HG02970 (cell line): ENCODE measurements around the gene PHF23.

ENCODE experiments used
- ATAC-seq: cut with Tn5 transposase; IDR thresholded peaks from one replicate; pipeline ENCODE4 v1.9.1; 2021; ENCODE audit warnings: mild to moderate bottlenecking, moderate library complexity, moderate number of reproducible peaks; ENCODE audit not compliant: unreplicated experiment, low FRiP score

Gene PHF23

GRCh38 chr17:7207120-7208001, 31.9 kb downstream of the PHF23 start:
- no peak for ATAC-seq

- ATAC-seq, result no peak
These were observed 33.7 kb downstream of the PHF23 start for GRCh38 chr17:7205561-7205960.

GRCh38 chr17:7204828-7205461, 34.3 kb downstream of the PHF23 start:
- peak; percentile 84 for ATAC-seq

GRCh38 chr17:7204336-7204735, 34.9 kb downstream of the PHF23 start:
- no peak for ATAC-seq

GRCh38 chr17:7203391-7203790, 35.9 kb downstream of the PHF23 start:
- ATAC-seq, result no peak

- ATAC-seq, result no peak
These were observed 42.4 kb downstream of the PHF23 start for GRCh38 chr17:7196651-7197401.

- ATAC-seq, result no peak
These were observed 43.3 kb downstream of the PHF23 start for GRCh38 chr17:7195971-7196370.

GRCh38 chr17:7192271-7192937, 46.9 kb downstream of the PHF23 start:
- no peak for ATAC-seq

GRCh38 chr17:7191571-7192270, 47.5 kb downstream of the PHF23 start:
- ATAC-seq, result no peak

GRCh38 chr17:7191069-7191468, 48.2 kb downstream of the PHF23 start:
- ATAC-seq, result no peak

GRCh38 chr17:7190276-7190917, 48.9 kb downstream of the PHF23 start:
- ATAC-seq, result no peak

- ATAC-seq, result no peak
These were observed 53.0 kb downstream of the PHF23 start for GRCh38 chr17:7186241-7186640.
